K562 (cell line): Measurements from ENCODE around the gene NDC1. TPM values are rescaled to one million over a fixed set of nuclear protein-coding genes. Genes with fewer than 3 reads are reported as not detected.

Experiments used
- ATAC-seq: fragments of 200-7000 bp; cut with Tn5 transposase; 3 replicates; pipeline ENCODE4 v1.9.1; 2020; ENCODE audit warnings: moderate library complexity
- Bru-seq: library from RNA; stranded (reverse); fragments of 400-500 nt; gene quantifications from one replicate; lab custom pipeline; 2021; lab: Mats Ljungman, UMichigan
- BruChase-seq, 2 experiments: library from RNA; stranded (reverse); fragments of 400-500 nt; gene quantifications; one replicate each; lab custom pipeline; 2021; lab: Mats Ljungman, UMichigan
- BruUV-seq: library from RNA; stranded (reverse); fragments of 400-500 nt; replicated peaks from 2 replicates; lab custom pipeline; 2021; lab: Mats Ljungman, UMichigan
- CTCF ChIA-PET: fragments of 300-600 bp; formaldehyde crosslinking; extraction: SDS; loops from one replicate; lab custom pipeline; 2021; ENCODE audit warnings: low intra/inter-chr PET ratio; lab: Yijun Ruan, JAX
- POLR2A ChIA-PET: fragments of 300-600, 350-650 bp; sonication (Branson Sonifier 250); formaldehyde crosslinking; extraction: SDS; loops from one replicate; lab custom pipeline; 2021; ENCODE audit warnings: antibody characterized with exemption, inconsistent platforms; lab: Yijun Ruan, JAX
- DNase-seq, 4 experiments: peaks; one replicate each; pipeline versions ENCODE4 v3.0.0 to v3.0.0-alpha.2; 2011 to 2018; ENCODE audit warnings: low spot score in 3 of 4, mixed read lengths in 3 of 4; ENCODE audit errors: extremely low read depth in 1 of 4
- FAIRE-seq: peaks from 2 replicates; lab custom pipeline; 2011; peaks lifted over from hg19 to GRCh38; lab: Jason Lieb, UNC
- H2AFZ ChIP-seq: 2 replicates; pipeline ENCODE4 v1.6.0; 2011; ENCODE audit warnings: low read depth, low read length, control low read depth, inconsistent platforms
- H3K27ac ChIP-seq: fragments of 200-600 bp; 3 replicates; pipeline ENCODE4 v1.8.0; 2011; ENCODE audit warnings: low read depth, mild to moderate bottlenecking, control low read depth, inconsistent platforms, low read length, moderate library complexity, mixed read lengths; ENCODE audit errors: extremely low read depth
- H3K27me3 ChIP-seq, 2 experiments: fragments of 300-600 bp in 1 of 2; 2 replicates in 1 of 2; 3 replicates in 1 of 2; pipeline versions ENCODE4 v1.6.0 to v1.8.0; 2011; ENCODE audit warnings: inconsistent platforms in 2 of 2, low read length in 2 of 2, mild to moderate bottlenecking in 1 of 2, mixed read lengths in 1 of 2, moderate library complexity in 1 of 2; ENCODE audit not compliant: control insufficient read depth in 2 of 2, insufficient read depth in 2 of 2
- H3K36me3 ChIP-seq: fragments of 300-600 bp; 3 replicates; pipeline ENCODE4 v1.8.0; 2011; ENCODE audit warnings: mild to moderate bottlenecking, low read length, inconsistent platforms; ENCODE audit not compliant: control insufficient read depth, insufficient read depth
- H3K4me1 ChIP-seq, 2 experiments: fragments of 200-600 bp in 1 of 2; replicated peaks in 1 of 2; 2 replicates in 1 of 2; 3 replicates in 1 of 2; pipeline versions ENCODE4 v1.5.1 to v1.8.0; 2011; ENCODE audit warnings: inconsistent platforms in 2 of 2, low read length in 2 of 2, mild to moderate bottlenecking in 1 of 2, mixed read lengths in 1 of 2, moderate library complexity in 1 of 2; ENCODE audit not compliant: control insufficient read depth in 2 of 2, insufficient read depth in 2 of 2
- H3K4me2 ChIP-seq: 2 replicates; pipeline ENCODE4 v1.6.1; 2011; ENCODE audit warnings: low read length, control low read depth, inconsistent platforms, mixed read lengths; ENCODE audit not compliant: insufficient read depth
- H3K4me3 ChIP-seq: fragments of 200-600 bp; sonication (generic), shearing (Covaris generic); 2 replicates; pipeline ENCODE4 v1.5.1; 2016; ENCODE audit warnings: control low read depth, inconsistent platforms
- H3K79me2 ChIP-seq: fragments of 200-600 bp; 3 replicates; pipeline ENCODE4 v1.8.0; 2011; ENCODE audit warnings: low read length, inconsistent platforms; ENCODE audit not compliant: control insufficient read depth, insufficient read depth
- H3K9ac ChIP-seq, 2 experiments: 2 replicates each; pipeline versions ENCODE4 v1.6.0 to v1.6.1; 2011; ENCODE audit warnings: low read depth in 2 of 2, low read length in 2 of 2, control low read depth in 1 of 2, inconsistent platforms in 1 of 2, mild to moderate bottlenecking in 1 of 2, mixed read lengths in 1 of 2; ENCODE audit not compliant: insufficient read depth in 1 of 2
- H3K9me1 ChIP-seq: one replicate; pipeline ENCODE4 v1.6.0; 2011; ENCODE audit warnings: inconsistent platforms, mild to moderate bottlenecking, low read length, moderate library complexity; ENCODE audit not compliant: control insufficient read depth, insufficient read depth
- H3K9me3 ChIP-seq: replicated peaks from 2 replicates; pipeline ENCODE4 v1.5.1; 2011; ENCODE audit warnings: low read depth, low read length, inconsistent platforms; ENCODE audit not compliant: control insufficient read depth, insufficient read depth
- H4K20me1 ChIP-seq: replicated peaks from 2 replicates; pipeline ENCODE4 v1.6.1; 2011; ENCODE audit warnings: low read length, inconsistent platforms, mixed read lengths; ENCODE audit not compliant: control insufficient read depth, insufficient read depth
- BRD9 ChIP-seq: fragments of 450-650 bp; IDR thresholded peaks from 2 replicates; pipeline ENCODE4 v1.6.1; 2018; ENCODE audit warnings: low read depth; ENCODE audit not compliant: partially characterized antibody
- HNRNPK ChIP-seq: fragments of 200-400 bp; formaldehyde crosslinking; IDR thresholded peaks from one replicate; pipeline ENCODE4 v1.6.1; 2018; ENCODE audit warnings: mild to moderate bottlenecking, low read depth, low read length; ENCODE audit not compliant: poor library complexity, severe bottlenecking
- MAFK ChIP-seq: IDR thresholded peaks from 2 replicates; pipeline ENCODE4 v1.6.1; 2011; ENCODE audit warnings: low read length, improper control_type of control experiment
- NCOR1 ChIP-seq: fragments of 450-650 bp; IDR thresholded peaks from 2 replicates; pipeline ENCODE4 v1.6.1; 2016; ENCODE audit warnings: mild to moderate bottlenecking, moderate library complexity
- RBM17 ChIP-seq: fragments of 200-400 bp; formaldehyde crosslinking; IDR thresholded peaks from 2 replicates; pipeline ENCODE4 v1.6.1; 2017; ENCODE audit warnings: low read depth, mild to moderate bottlenecking, low read length, borderline replicate concordance
- SETDB1 ChIP-seq: IDR thresholded peaks from one replicate; pipeline ENCODE4 v1.6.1; 2012; ENCODE audit warnings: low read length, control low read depth, inconsistent platforms
- TCF7 ChIP-seq: sonication (generic); IDR thresholded peaks from 2 replicates; pipeline ENCODE4 v1.6.1; 2016; ENCODE audit warnings: antibody characterized with exemption, borderline replicate concordance
- WGBS: fragments of 100-300 bp; shearing (Covaris generic); methylation state at CpG from one replicate; pipeline ENCODE4 v1.1.6; 2016; ENCODE audit warnings: low coverage, mixed read lengths; ENCODE audit not compliant: insufficient coverage; ENCODE audit errors: missing lambda C conversion rate; 5-methylcytosine and 5-hydroxymethylcytosine counted together
- in situ Hi-C: fragments of 300-500 bp; cut with MboI; formaldehyde crosslinking; loops from 4 replicates; pipeline ENCODE4 v1.15.0; 2018; ENCODE audit warnings: inconsistent platforms, mixed read lengths
- intact Hi-C: fragments of 100-400 bp; cut with micrococcal nuclease; formaldehyde crosslinking; loops from 2 replicates; pipeline ENCODE4 v1.14.2; 2022
- long read RNA-seq, 3 experiments: library from polyadenylated mRNA in 2 of 3; library from RNA in 1 of 3; unstranded in 2 of 3; stranded (forward) in 1 of 3; transcript quantifications; one replicate each; pipeline ENCODE4 v2.0.0, GENCODE V29; 2019 to 2022
- polyA minus RNA-seq, 3 experiments: library from RNA; depleted of rRNA, polyadenylated mRNA; stranded (reverse); fragments of >200 nt; gene quantifications; 2 replicates each; pipeline ENCODE4 v1.2.3, GENCODE V29; 2011
- polyA plus RNA-seq, 8 experiments: library from polyadenylated mRNA; depleted of rRNA in 4 of 8; stranded (reverse) in 5 of 8; unstranded in 3 of 8; fragments of >200 nt; fragmentation: Nextera tagmentation in 2 of 8; fragmentation: Illumina TruSeq in 1 of 8; extraction: Ambion mirVana in 2 of 8; extraction: Trizol in 1 of 8; gene quantifications; 2 replicates each; pipeline versions ENCODE4 v1.2.1 to v1.2.3, GENCODE V29; 2011 to 2014; ENCODE audit warnings: inconsistent platforms in 1 of 8, missing spikeins in 1 of 8
- total RNA-seq, 7 experiments: library from RNA; depleted of rRNA in 6 of 7; stranded (reverse); fragments of >200 nt in 6 of 7; fragmentation: Illumina TruSeq in 2 of 7; extraction: Trizol in 2 of 7; gene quantifications; 2 replicates each; pipeline versions ENCODE4 v1.2.1 to v1.2.3, GENCODE V29; 2011 to 2021; ENCODE audit warnings: low replicate concordance in 1 of 7
- TF ChIP-seq, protein P1 (sequence below), 3 experiments: fragments of 200-800 bp in 1 of 3; sonication (Bioruptor generic) in 1 of 3; sonication (generic) in 1 of 3; formaldehyde crosslinking in 1 of 3; IDR thresholded peaks; 2 replicates each; pipeline versions ENCODE4 v1.6.1 to v1.8.0; 2016 to 2022; ENCODE audit warnings: mild to moderate bottlenecking in 2 of 3, missing compliant biosample characterization in 2 of 3, missing genetic modification characterization in 2 of 3, missing genetic modification reagents in 1 of 3
- TF ChIP-seq, protein P2 (sequence below): sonication (generic); formaldehyde crosslinking; IDR thresholded peaks from 2 replicates; pipeline ENCODE4 v1.4.0; 2020; ENCODE audit warnings: mild to moderate bottlenecking, missing genetic modification reagents

The NDC1 gene, protein sequence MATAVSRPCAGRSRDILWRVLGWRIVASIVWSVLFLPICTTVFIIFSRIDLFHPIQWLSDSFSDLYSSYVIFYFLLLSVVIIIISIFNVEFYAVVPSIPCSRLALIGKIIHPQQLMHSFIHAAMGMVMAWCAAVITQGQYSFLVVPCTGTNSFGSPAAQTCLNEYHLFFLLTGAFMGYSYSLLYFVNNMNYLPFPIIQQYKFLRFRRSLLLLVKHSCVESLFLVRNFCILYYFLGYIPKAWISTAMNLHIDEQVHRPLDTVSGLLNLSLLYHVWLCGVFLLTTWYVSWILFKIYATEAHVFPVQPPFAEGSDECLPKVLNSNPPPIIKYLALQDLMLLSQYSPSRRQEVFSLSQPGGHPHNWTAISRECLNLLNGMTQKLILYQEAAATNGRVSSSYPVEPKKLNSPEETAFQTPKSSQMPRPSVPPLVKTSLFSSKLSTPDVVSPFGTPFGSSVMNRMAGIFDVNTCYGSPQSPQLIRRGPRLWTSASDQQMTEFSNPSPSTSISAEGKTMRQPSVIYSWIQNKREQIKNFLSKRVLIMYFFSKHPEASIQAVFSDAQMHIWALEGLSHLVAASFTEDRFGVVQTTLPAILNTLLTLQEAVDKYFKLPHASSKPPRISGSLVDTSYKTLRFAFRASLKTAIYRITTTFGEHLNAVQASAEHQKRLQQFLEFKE
- 90.8 and 103 TPM in 2 replicates for total RNA-seq (2011; cell fraction: chromatin; rRNA removed; ENCODE audit: low replicate concordance)
- 62.9 and 67.9 TPM in 2 replicates for total RNA-seq (2011; cell fraction: nucleolus; rRNA removed)
- total RNA-seq (2011; cell fraction: nucleoplasm; rRNA removed), result 112 and 149 TPM in 2 replicates
- total RNA-seq (2014; rRNA removed) (45.8 and 47.0 TPM in 2 replicates), total RNA-seq (2014; rRNA removed; fragmentation: Illumina TruSeq; extraction: Trizol) (80.0 and 86.4 TPM in 2 replicates), total RNA-seq (2015; rRNA removed; fragmentation: Illumina TruSeq; extraction: Trizol) (71.9 and 74.7 TPM in 2 replicates), total RNA-seq (2021) (64.5 and 74.2 TPM in 2 replicates), polyA plus RNA-seq (2011; rRNA removed) (90.9 and 102 TPM in 2 replicates), polyA plus RNA-seq (2014; fragmentation: Illumina TruSeq; extraction: Trizol) (58.9 and 66.4 TPM in 2 replicates), polyA plus RNA-seq (2014; fragmentation: Nextera tagmentation; extraction: Ambion mirVana) (10 to 100 TPM; 26.9 to 46.8 TPM), polyA plus RNA-seq (2014; rRNA removed) (46.0 and 49.9 TPM in 2 replicates), polyA minus RNA-seq (2011; rRNA and poly(A)+ RNA removed) (151 and 183 TPM in 2 replicates), Bru-seq, nascent RNA (percentile 90 among the genes with signal in this experiment), BruChase-seq, experiment 1, labeled RNA remaining after a 2-hour chase (percentile 96 among the genes with signal in this experiment), BruChase-seq, experiment 2, labeled RNA remaining after a 6-hour chase (percentile 95 among the genes with signal in this experiment)
- 51.9 and 99.8 TPM in 2 replicates for polyA plus RNA-seq (2011; cell fraction: cytosol; rRNA removed)
- polyA plus RNA-seq (2011; cell fraction: nucleus; rRNA removed), result 26.4 and 44.3 TPM in 2 replicates
- polyA plus RNA-seq (2012), result 30.7 and 38.2 TPM in 2 replicates
- 51.7 and 72.3 TPM in 2 replicates for polyA minus RNA-seq (2011; cell fraction: cytosol; rRNA and poly(A)+ RNA removed)
- polyA minus RNA-seq (2011; cell fraction: nucleus; rRNA and poly(A)+ RNA removed), result 25.2 and 47.9 TPM in 2 replicates
- long read RNA-seq, experiment 1, full-length matches to known transcripts, result 63 of 268 reads
- long read RNA-seq, experiment 1, partial matches to known transcripts, result 153 of 268 reads
- long read RNA-seq, experiment 1, other reads (novel, unspliced or antisense), result 52 of 268 reads
- long read RNA-seq, experiment 2, full-length matches to known transcripts, result 17 of 119 reads
- long read RNA-seq, experiment 2, partial matches to known transcripts, result 18 of 119 reads
- long read RNA-seq, experiment 2, other reads (novel, unspliced or antisense), result 84 of 119 reads
- long read RNA-seq, experiment 3, full-length matches to known transcripts, result 16 of 30 reads
- long read RNA-seq, experiment 3, partial matches to known transcripts, result 2 of 30 reads
- long read RNA-seq, experiment 3, other reads (novel, unspliced or antisense), result 12 of 30 reads

DNA sequence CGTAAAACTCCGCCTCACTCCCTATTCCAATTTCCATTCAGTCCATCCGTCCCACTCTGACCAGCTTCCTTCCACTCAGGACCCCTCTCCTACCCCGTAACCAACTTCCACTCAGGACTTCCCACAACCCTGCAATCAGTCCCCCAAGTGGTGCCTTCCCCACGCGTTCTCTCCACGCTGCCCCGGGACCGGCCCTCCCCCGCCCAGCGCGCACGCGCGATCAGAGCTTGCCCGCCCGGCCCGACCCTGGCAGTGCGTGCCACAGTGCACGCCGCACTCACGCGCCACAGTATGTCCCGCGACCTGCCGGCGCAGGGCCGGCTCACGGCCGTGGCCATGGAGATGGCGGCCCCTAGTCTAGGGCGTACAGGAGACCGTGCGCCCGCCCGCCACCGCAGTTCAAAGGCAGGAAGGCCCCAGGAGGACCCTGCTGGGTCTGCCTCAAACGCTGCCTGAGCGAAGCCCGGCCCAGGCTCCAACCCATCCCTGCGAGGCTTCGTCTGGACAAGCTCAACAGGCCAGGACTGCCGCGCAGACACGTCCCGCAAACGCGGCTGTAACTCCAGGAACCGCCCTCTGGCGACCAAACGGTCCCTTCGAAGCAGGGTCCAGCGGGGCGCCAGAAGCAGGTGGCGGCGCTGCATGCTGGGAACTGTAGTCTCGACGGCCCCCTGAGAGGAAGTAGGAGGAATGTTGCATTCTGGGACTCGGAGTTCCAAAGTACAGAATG is at the start of gene NDC1:
TSS of gene NDC1 (minus strand) at position 373 of the 730 bp plus-strand sequence. CDS start at position 338, 35 bp downstream.
- no peaks in the 10 kb centered on the region for H3K9me1 ChIP-seq
- peak within 1 kb of the TSS; percentile 92 to 96 for H3K9ac ChIP-seq
- H3K4me2 ChIP-seq, result peak within 1 kb of the TSS; percentile 100
- intact Hi-C loops, result no loop called here
- H3K27me3 ChIP-seq, result no peaks in the 10 kb centered on the region
- H3K79me2 ChIP-seq, result peaks cover 52% of the 10 kb centered on the region
- peaks cover 4 to 13% of the 10 kb centered on the region in 2 experiments; a peak in 3 of 5 replicates for H3K4me1 ChIP-seq
- in situ Hi-C loops, result no loop called here
- no peaks in the 10 kb centered on the region for H3K9me3 ChIP-seq
- ChIA-PET CTCF (no interaction called here), POLR2A (interaction anchor here (0.6 to 1.2 kb wide), 10 partner anchors 11 to 978 kb away, joined by 3 to 4 read pairs (median 3); partner anchors contain the start of genes IFT25 and LRRC42)
- peaks cover 25% of the 10 kb centered on the region for H3K36me3 ChIP-seq
- BruUV-seq, result no TSS peak
- no peaks in the 10 kb centered on the region for H4K20me1 ChIP-seq
- WGBS, result 0% methylated on average over 47 of the region's 59 CpGs
- DNase-seq (peak; percentile 92 to 98 (median 93)), FAIRE-seq (no peak), ATAC-seq (peak; percentile 96)
- H2AFZ ChIP-seq, result peak within 1 kb of the TSS; percentile 99
- H3K4me3 ChIP-seq, result peak within 1 kb of the TSS; percentile 90
- peak within 1 kb of the TSS; percentile 97 for H3K27ac ChIP-seq
- no peak for TF ChIP-seq RBM17
- TF ChIP-seq TCF7, result peak; percentile 88
- no peak for TF ChIP-seq SETDB1
- TF ChIP-seq, protein P1, sequence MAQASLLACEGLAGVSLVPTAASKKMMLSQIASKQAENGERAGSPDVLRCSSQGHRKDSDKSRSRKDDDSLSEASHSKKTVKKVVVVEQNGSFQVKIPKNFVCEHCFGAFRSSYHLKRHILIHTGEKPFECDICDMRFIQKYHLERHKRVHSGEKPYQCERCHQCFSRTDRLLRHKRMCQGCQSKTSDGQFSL (CRISPR knock-in tag; IDR thresholded peaks at IDR 0.05), result peak; percentile 57; the same call in 1 of the 2 replicates
- TF ChIP-seq, protein P1 (tag; IDR thresholded peaks at IDR 0.05), result no peak
- no peak for TF ChIP-seq HNRNPK
- no peak for TF ChIP-seq NCOR1
- no peak for TF ChIP-seq BRD9
- TF ChIP-seq, protein P2, sequence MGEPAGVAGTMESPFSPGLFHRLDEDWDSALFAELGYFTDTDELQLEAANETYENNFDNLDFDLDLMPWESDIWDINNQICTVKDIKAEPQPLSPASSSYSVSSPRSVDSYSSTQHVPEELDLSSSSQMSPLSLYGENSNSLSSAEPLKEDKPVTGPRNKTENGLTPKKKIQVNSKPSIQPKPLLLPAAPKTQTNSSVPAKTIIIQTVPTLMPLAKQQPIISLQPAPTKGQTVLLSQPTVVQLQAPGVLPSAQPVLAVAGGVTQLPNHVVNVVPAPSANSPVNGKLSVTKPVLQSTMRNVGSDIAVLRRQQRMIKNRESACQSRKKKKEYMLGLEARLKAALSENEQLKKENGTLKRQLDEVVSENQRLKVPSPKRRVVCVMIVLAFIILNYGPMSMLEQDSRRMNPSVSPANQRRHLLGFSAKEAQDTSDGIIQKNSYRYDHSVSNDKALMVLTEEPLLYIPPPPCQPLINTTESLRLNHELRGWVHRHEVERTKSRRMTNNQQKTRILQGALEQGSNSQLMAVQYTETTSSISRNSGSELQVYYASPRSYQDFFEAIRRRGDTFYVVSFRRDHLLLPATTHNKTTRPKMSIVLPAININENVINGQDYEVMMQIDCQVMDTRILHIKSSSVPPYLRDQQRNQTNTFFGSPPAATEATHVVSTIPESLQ (CRISPR knock-in tag), result no peak
- peak; percentile 44; the same call in 1 of the 2 replicates for TF ChIP-seq MAFK
